Subcutaneous abdominal adipose tissue (tissue), 5 donors: ENCODE data around the gene VCL.
"Not testable (repeated sequence)": the region's sequence is repeated elsewhere in the genome, so short reads cannot be mapped to it uniquely, and the experiment has no call there.

ENCODE experiments used
- H3K27ac ChIP-seq: one replicate; pipeline ENCODE4 v1.7.0; 2013; ENCODE audit warnings: low read depth, mild to moderate bottlenecking, inconsistent platforms, low read length, moderate library complexity
- H3K27me3 ChIP-seq, 5 donors: one replicate each; pipeline ENCODE4 v1.7.0; 2013; ENCODE audit warnings: low read length in 5 of 5, inconsistent platforms in 1 of 5; ENCODE audit not compliant: control insufficient read depth in 5 of 5, insufficient read depth in 4 of 5
- H3K36me3 ChIP-seq, 5 donors: one replicate each; pipeline ENCODE4 v1.7.0; 2013; ENCODE audit warnings: low read length in 5 of 5; ENCODE audit not compliant: control insufficient read depth in 5 of 5, insufficient read depth in 5 of 5
- H3K4me1 ChIP-seq, 5 donors: one replicate each; pipeline ENCODE4 v1.7.0; 2013; ENCODE audit warnings: low read length in 5 of 5, mild to moderate bottlenecking in 3 of 5, moderate library complexity in 1 of 5; ENCODE audit not compliant: control insufficient read depth in 5 of 5, insufficient read depth in 5 of 5
- H3K4me3 ChIP-seq, 5 donors: one replicate each; pipeline ENCODE4 v1.7.0; 2013; ENCODE audit warnings: low read length in 5 of 5, low read depth in 1 of 5
- H3K9ac ChIP-seq, 5 donors: one replicate each; pipeline ENCODE4 v1.7.0; 2013; ENCODE audit warnings: low read length in 5 of 5, mild to moderate bottlenecking in 4 of 5, moderate library complexity in 3 of 5
- H3K9me3 ChIP-seq, 5 donors: one replicate each; pipeline ENCODE4 v1.7.0; 2013; ENCODE audit warnings: low read length in 5 of 5; ENCODE audit not compliant: control insufficient read depth in 5 of 5
- donor health status: healthy.
- donor health status: healthy.
- donor health status: healthy.
- donor health status: healthy.
- donor health status: healthy.

Gene VCL

DNA sequence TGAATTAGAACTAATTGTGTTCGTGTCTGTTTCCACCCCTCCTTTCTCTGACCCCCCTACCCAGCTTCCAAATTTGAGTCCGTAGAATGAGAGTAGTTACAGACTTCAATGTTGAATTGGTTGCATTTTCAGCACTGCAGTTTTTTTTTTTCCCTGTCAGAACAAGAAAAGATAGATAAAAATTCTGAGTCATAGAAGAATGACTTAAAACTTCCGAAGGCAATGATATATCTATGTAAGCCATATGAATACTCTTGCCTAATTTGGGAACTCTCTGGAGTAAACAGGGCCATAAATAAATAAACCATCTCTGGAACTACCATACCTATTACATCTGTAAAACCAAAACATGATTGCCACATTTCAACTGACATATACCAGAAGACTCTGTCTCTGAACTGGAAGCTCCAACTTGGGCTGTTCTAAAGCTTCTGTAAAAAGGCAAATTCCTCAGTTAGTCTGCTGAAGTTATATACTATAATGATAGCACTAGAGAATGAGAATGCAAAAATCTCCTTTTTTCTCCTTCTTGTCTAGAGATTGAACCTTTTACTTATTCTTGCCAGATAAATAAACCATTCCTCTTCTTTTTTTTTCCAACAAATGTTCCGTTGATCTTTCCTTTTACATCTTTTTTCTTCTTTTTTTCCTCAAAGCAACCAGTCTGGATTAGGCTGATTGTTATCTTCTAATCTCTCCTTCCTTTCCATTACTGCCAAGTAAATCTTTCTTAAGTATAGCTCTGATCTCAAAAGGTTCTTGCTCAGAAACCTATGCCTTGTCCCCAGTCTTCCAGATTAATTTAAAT is 23.5 kb downstream of the VCL start:
- Histone ChIP-seq H3K4me3 (no peak overlapping the region), H3K27me3 (no peaks in the 10 kb centered on the region), H3K36me3 (no peaks in the 10 kb centered on the region), H3K9me3 (no peaks in the 10 kb centered on the region), H3K9ac (peak overlapping the region in 1 of 5 donors; percentile 17), H3K27ac (peak overlapping the region; percentile 75), H3K4me1 (peaks cover 6 to 39% (median 33%) of the 10 kb centered on the region in 5 donors)

DNA sequence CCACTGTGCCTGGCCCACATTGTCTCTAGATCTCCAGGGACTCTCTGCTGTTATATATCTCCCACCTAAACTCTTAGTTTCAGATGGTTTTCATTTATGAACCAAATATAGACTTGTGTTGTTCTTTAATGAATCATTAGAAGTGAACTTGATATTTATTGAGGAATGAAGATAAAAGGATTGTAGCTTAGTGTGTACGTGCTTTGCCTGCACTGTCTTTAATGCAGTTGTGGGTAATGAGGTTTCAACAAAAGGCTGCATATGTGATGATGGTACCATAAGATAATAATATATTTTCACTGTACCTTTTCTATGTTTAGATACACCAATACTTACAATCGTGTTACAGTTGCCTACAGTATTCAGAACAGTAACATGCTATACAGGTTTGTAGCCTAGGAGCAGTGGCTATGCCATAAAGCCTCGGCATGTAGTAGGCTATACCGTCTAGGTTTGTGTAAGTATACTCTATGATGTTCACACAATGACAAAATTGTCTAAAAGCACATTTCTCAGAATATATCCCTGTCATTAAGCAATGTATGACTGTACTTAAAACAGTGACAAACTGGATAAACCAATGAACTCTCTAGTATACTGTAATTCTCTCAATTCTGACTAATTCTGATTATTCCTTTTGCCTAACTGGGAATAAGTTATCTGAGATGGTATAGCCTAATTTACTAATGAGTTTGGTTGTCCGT is 25.2 kb downstream of the VCL start:
- H3K4me3 ChIP-seq: no peak overlapping the region
- H3K9me3 ChIP-seq: no peaks in the 10 kb centered on the region
- peak overlapping the region in 1 of 5 donors; percentile 56 for H3K9ac ChIP-seq
- peak overlapping the region; percentile 42 for H3K27ac ChIP-seq
- peaks cover 6 to 37% (median 30%) of the 10 kb centered on the region in 5 donors for H3K4me1 ChIP-seq
- no peaks in the 10 kb centered on the region for H3K27me3 ChIP-seq
- H3K36me3 ChIP-seq: no peaks in the 10 kb centered on the region

DNA sequence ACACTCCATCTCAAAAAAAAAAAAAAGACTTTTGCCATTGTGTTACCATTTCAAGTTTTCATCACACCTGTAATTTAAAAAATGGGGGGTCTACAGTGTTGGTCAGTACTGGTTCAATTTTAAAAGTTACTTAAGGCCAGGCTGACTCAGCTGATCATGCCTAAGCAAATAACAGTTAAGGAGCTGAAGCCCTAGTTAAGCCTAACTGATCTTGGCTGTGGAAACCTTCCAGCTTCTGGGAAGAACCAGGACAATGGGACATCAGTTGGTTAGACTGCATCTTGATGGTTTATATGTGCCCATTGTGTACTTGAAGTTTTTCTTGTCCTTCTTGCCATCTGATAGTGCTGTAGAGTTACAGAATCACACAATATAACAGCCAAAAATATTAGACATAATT is 26.7 kb downstream of the VCL start:
- no peaks in the 10 kb centered on the region for H3K36me3 ChIP-seq
- H3K4me1 ChIP-seq: peaks cover 0 to 31% (median 20%) of the 10 kb centered on the region in 5 donors
- H3K27ac ChIP-seq: no peak overlapping the region

DNA sequence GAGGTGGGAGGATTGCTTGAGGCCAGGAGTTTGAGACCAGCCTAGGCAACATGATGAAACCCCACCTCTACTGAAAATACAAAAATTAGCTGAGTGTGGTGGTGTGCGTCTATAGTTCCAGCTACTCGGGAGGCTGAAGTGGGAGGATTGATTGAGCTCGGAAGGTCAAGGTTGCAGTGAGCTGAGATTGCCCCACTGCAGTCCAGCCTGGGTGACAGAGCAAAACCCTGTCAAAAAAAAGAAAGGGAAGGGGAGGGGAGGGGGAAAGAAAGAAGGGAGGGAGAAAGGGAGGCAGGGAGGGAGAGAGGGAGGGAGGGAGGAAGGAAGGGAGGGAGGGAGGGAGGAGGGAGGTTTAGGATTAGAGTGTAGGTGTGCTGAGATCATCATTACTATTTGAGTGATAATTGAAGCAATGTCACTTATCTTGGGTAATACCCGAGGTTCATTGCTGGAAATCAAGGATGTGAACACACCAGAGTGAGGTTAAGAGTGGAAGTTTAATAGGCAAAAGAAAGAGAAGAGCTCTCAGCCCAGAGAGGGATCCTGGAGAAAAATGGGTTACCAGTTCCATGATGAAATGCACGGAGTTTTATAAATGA is 27.6 kb downstream of the VCL start:
- no peak overlapping the region for H3K9ac ChIP-seq
- H3K27ac ChIP-seq: no peak overlapping the region
- H3K27me3 ChIP-seq: no peaks in the 10 kb centered on the region
- H3K9me3 ChIP-seq: no peaks in the 10 kb centered on the region
- no peaks in the 10 kb centered on the region for H3K36me3 ChIP-seq
- no peak overlapping the region for H3K4me3 ChIP-seq
- peaks cover 0 to 37% (median 27%) of the 10 kb centered on the region in 5 donors for H3K4me1 ChIP-seq

More for the DNA sequence above, 26.7 kb downstream of the VCL start:
- Histone ChIP-seq H3K9ac (no peak overlapping the region), H3K27me3 (no peaks in the 10 kb centered on the region), H3K4me3 (no peak overlapping the region), H3K9me3 (no peaks in the 10 kb centered on the region)

DNA sequence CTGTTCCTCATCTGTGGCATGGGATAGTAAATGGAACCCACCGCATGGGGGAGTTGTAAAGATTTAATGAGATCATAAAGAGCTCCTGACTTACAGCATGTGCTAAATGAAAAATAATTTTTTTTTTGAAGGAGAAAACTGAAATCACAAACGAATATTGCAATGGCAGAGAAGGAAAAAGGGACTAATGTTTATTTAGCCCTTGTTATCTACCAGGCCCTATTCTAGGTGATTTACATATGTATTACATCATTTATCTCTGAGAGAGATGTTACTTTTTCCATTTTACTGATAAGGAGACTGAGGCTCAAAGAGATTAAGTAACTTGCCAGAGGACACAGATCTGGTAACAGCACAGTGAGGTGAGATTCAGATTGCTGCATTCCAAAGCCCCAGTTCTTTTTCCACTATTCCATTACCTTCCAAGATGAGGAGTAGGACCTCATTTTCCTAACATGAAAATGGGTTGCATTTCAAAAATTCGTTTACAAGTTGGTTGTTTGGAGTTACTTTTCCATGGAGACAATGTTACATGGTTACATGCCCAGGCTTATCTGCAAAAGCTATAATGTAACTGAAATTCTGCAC is 28.6 kb downstream of the VCL start:
- H3K4me3 ChIP-seq: no peak overlapping the region
- H3K27me3 ChIP-seq: no peaks in the 10 kb centered on the region
- no peaks in the 10 kb centered on the region for H3K9me3 ChIP-seq
- peak overlapping the region; percentile 60 for H3K27ac ChIP-seq
- peaks cover 0 to 35% (median 23%) of the 10 kb centered on the region in 5 donors for H3K4me1 ChIP-seq
- H3K36me3 ChIP-seq: no peaks in the 10 kb centered on the region
- H3K9ac ChIP-seq: no peak overlapping the region

DNA sequence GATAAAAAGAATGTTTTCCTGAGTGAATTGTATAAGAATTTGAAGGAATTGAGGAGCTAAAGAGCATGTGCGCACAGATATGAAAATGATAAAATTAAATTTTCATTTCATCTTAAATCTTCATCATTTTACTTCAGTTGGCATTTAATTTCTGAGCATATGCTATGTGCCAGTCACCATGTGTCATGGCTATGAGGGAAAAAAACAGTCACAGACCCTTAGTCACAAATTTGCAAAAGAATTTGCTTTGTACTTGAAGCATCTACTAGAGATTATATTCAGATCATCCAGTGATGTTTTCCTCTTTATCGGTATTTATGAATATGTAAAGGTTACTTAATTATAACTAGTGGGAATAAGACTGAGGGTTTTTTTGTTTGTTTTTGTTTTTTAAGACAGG is 29.8 kb downstream of the VCL start:
- Histone ChIP-seq H3K36me3 (no peaks in the 10 kb centered on the region), H3K9ac (no peak overlapping the region), H3K9me3 (no peaks in the 10 kb centered on the region), H3K4me1 (peaks cover 0 to 30% (median 19%) of the 10 kb centered on the region in 5 donors), H3K27me3 (no peaks in the 10 kb centered on the region), H3K4me3 (no peak overlapping the region), H3K27ac (no peak overlapping the region)

DNA sequence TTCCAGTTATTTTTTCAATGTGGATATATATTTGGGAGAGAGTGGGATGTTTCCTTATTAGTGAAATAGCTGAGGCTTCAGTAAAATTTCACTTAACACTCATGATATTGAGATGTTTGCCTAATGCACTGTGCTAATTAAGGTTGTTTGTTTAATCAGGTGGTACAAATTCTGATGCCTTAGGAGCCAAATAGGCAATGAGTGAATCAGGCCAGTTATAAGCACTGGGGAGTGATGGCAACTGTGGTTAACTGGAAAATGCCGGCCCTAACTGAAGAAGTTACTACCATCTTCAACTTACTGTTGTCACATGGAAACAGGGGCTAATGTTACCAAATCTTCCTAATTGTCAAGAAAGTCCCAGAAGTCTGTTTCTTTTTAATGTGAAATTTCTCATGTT is 32.0 kb downstream of the VCL start:
- Histone ChIP-seq H3K36me3 (peaks cover 0 to 3% (median 0%) of the 10 kb centered on the region in 5 donors), H3K9me3 (no peaks in the 10 kb centered on the region), H3K9ac (no peak overlapping the region), H3K27me3 (no peaks in the 10 kb centered on the region), H3K27ac (peak overlapping the region; percentile 22), H3K4me1 (peaks cover 0 to 19% (median 19%) of the 10 kb centered on the region in 5 donors), H3K4me3 (no peak overlapping the region)

DNA sequence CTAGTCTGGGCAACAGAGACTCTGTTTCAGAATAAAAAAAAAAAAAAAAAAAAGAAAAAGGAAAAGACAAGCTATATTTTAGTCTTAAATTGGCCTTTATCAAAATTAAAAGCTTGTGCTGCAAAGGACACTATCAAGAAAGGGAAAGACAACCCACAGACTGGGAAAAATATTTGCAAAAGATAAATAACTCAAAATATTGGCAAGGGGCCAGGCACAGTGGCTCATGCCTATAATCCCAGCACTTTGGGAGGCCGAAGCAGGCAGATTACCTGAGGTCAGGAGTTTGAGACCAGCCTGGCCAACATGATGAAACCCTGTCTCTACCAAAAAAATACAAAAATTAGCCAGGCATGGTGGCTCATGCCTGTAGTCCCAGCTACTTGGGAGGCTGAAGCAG is 34.3 kb downstream of the VCL start:
- H3K9ac ChIP-seq, H3K27me3 ChIP-seq, H3K36me3 ChIP-seq, H3K9me3 ChIP-seq, H3K4me3 ChIP-seq, H3K27ac ChIP-seq: not testable (repeated sequence)
- peaks cover 0 to 19% (median 16%) of the 10 kb centered on the region in 5 donors for H3K4me1 ChIP-seq

DNA sequence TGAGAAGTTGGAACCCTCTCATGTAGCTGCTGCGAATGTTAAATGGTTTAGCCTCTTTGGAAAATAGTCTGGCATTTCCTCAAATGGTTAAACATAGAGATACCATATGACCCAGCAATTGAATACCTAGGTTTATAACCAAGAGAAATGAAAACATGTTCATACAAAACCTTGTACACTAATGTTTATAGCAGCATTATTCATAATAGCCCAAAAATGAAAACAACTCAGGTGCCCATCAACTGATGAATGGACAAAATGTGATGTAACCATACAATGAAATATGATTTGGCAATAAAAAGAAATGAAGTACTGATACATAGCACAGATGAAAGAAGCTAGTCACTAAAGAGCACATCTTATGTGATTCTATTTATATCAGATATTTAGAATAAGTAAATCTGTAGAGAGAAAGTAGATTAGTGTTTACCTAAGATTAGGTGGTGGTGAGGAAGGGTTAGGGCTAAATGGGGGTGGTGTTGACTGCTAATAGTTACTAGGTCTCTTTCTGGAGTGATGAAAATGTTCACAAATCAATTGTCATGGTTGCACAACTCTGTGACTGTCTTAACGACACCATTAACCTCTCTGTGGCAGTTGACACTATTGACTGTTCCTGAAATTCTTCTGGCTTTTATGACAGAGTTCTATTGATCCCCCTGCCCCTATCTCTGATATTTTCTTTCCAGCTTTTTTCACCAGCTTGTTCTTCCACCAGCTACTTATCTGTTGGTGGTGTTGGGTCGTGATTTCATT is 35.2 kb downstream of the VCL start:
- Histone ChIP-seq H3K4me3 (no peak overlapping the region), H3K36me3 (peaks cover 0 to 3% (median 0%) of the 10 kb centered on the region in 5 donors), H3K27me3 (no peaks in the 10 kb centered on the region), H3K9me3 (no peaks in the 10 kb centered on the region), H3K4me1 (peaks cover 0 to 20% (median 16%) of the 10 kb centered on the region in 5 donors), H3K27ac (peak overlapping the region; percentile 31), H3K9ac (no peak overlapping the region)
